ENCODE results near the gene HDGF. TPM values are rescaled to one million over a fixed set of nuclear protein-coding genes. Genes with fewer than 3 reads are reported as not detected.

HDGF gene
- total RNA-seq: 107 and 113 TPM in 2 replicates

GRCh38 chr1:156751451-156751756, at the start of gene HDGF:
Gene HDGF, minus strand, starts transcription at chr1:156751675. Its CDS starts 246 bp downstream, at chr1:156751429.
- Mint-ChIP-seq H3K27ac (peak within 1 kb of the TSS; percentile 92), H3K4me1 (peaks cover 67% of the 10 kb centered on the region), H3K9me3 (no peaks in the 10 kb centered on the region), H3K4me3 (peak within 1 kb of the TSS; percentile 93), H3K27me3 (no peaks in the 10 kb centered on the region), H3K36me3 (ENCODE audit: low read depth) (peaks cover 4% of the 10 kb centered on the region)
- ChIA-PET POLR2A (interaction anchor here (0.5 to 4.1 kb wide), 20 partner anchors 10 to 1287 kb away, joined by 3 to 91 read pairs (median 7); partner anchors contain the start of genes CRABP2, ISG20L2, MEF2D and METTL25B), CTCF (interaction anchor here (1.3 to 2.3 kb wide), 5 partner anchors 10 to 62 kb away, joined by 3 to 16 read pairs (median 7); partner anchors contain the start of genes ISG20L2, METTL25B and MRPL24)
- ATAC-seq (ENCODE audit: low read depth): no peak
- intact Hi-C loops (cut with micrococcal nuclease): loop anchor here (1.0 to 5.0 kb wide), 5 partner anchors 10 to 294 kb away; partner anchors contain the start of genes ISG20L2, METTL25B, MRPL24 and PRCC
- TF ChIP-seq CTCF (IDR thresholded peaks at IDR 0.05): no peak
- peak; percentile 58 for DNase-seq

- H3K36me3 Mint-ChIP-seq (ENCODE audit: low read depth): peaks cover 89% of the 10 kb centered on the region
- H3K4me1 Mint-ChIP-seq: peaks cover 7% of the 10 kb centered on the region
- POLR2A ChIA-PET: no interaction called here
- H3K4me3 Mint-ChIP-seq: no peak overlapping the region
- H3K27ac Mint-ChIP-seq: no peak overlapping the region
- TF ChIP-seq CTCF (IDR thresholded peaks at IDR 0.05): peak; percentile 57
- CTCF ChIA-PET: interaction anchor here (0.7 to 3.0 kb wide), 9 partner anchors 17 to 112 kb away, joined by 3 to 27 read pairs (median 4); partner anchors contain the start of gene NTRK1
- intact Hi-C loops (cut with micrococcal nuclease): loop anchor here (1.0 to 2.0 kb wide), 3 partner anchors 63 to 109 kb away; partner anchors contain the start of gene NTRK1
- no peaks in the 10 kb centered on the region for H3K9me3 Mint-ChIP-seq
- ATAC-seq (ENCODE audit: low read depth): peak; percentile 73
- no peak for DNase-seq
- H3K27me3 Mint-ChIP-seq: no peaks in the 10 kb centered on the region
Observed at GRCh38 chr1:156797212-156797871, 45.9 kb upstream of the HDGF start.

- POLR2A ChIA-PET: interaction anchor here (0.7 to 0.9 kb wide), 2 partner anchors 9 to 63 kb away, joined by 3 to 4 read pairs; no protein-coding TSS in a partner anchor
- CTCF ChIA-PET: interaction anchor here (0.7 to 3.0 kb wide), 6 partner anchors 16 to 113 kb away, joined by 3 to 27 read pairs (median 4); partner anchors contain the start of gene NTRK1
- no peak for TF ChIP-seq CTCF (IDR thresholded peaks at IDR 0.05)
- intact Hi-C loops (cut with micrococcal nuclease): loop anchor here (1.0 to 2.0 kb wide), 3 partner anchors 64 to 108 kb away; partner anchors contain the start of gene NTRK1
- H3K27me3 Mint-ChIP-seq: no peaks in the 10 kb centered on the region
- no peak overlapping the region for H3K4me3 Mint-ChIP-seq
- peaks cover 7% of the 10 kb centered on the region for H3K4me1 Mint-ChIP-seq
- DNase-seq: no peak
- H3K9me3 Mint-ChIP-seq: no peaks in the 10 kb centered on the region
- peaks cover 92% of the 10 kb centered on the region for H3K36me3 Mint-ChIP-seq (ENCODE audit: low read depth)
- ATAC-seq (ENCODE audit: low read depth): no peak
- peak overlapping the region; percentile 25 for H3K27ac Mint-ChIP-seq
Observed at GRCh38 chr1:156796340-156797097, 45.0 kb upstream of the HDGF start.

GRCh38 chr1:156795787-156796186, 44.3 kb upstream of the HDGF start:
- no peak overlapping the region for H3K4me3 Mint-ChIP-seq
- no peak overlapping the region for H3K27ac Mint-ChIP-seq
- intact Hi-C loops (cut with micrococcal nuclease): loop anchor here (2.0 kb wide), 1 partner anchor 107 kb away; no protein-coding TSS in a partner anchor
- TF ChIP-seq CTCF (IDR thresholded peaks at IDR 0.05): no peak
- peaks cover 92% of the 10 kb centered on the region for H3K36me3 Mint-ChIP-seq (ENCODE audit: low read depth)
- H3K9me3 Mint-ChIP-seq: no peaks in the 10 kb centered on the region
- peaks cover 7% of the 10 kb centered on the region for H3K4me1 Mint-ChIP-seq
- H3K27me3 Mint-ChIP-seq: no peaks in the 10 kb centered on the region
- ATAC-seq (ENCODE audit: low read depth) (no peak), DNase-seq (no peak)
- ChIA-PET POLR2A (interaction anchor here (0.7 to 1.0 kb wide), 3 partner anchors 9 to 64 kb away, joined by 3 to 4 read pairs (median 3); partner anchors contain the start of gene HDGF), CTCF (interaction anchor here (1.6 to 3.0 kb wide), 2 partner anchors 65 to 94 kb away, joined by 5 to 27 read pairs; partner anchors contain the start of gene NTRK1)
